NB4 (cell line): ENCODE data around the gene CSNK1D.

Source experiments
- DNase-seq: peaks from one replicate; pipeline ENCODE4 v3.0.0; 2010; ENCODE audit warnings: low read depth
- H3K4me3 ChIP-seq: one replicate; pipeline ENCODE4 v1.5.1; 2011; ENCODE audit warnings: mild to moderate bottlenecking, low read depth, low read length, moderate library complexity
- MYC ChIP-seq: IDR thresholded peaks from 2 replicates; pipeline ENCODE4 v1.6.1; 2011; ENCODE audit warnings: low read depth, low read length
- POLR2A ChIP-seq: IDR thresholded peaks from 2 replicates; pipeline ENCODE4 v1.6.1; 2011; ENCODE audit warnings: mild to moderate bottlenecking; ENCODE audit not compliant: insufficient read length; ENCODE audit errors: extremely low read depth
- TF ChIP-seq, protein P1 (sequence below): IDR thresholded peaks from one replicate; pipeline ENCODE4 v1.5.1; 2012; ENCODE audit warnings: low read depth, low read length
- TF ChIP-seq, protein P2 (sequence below): IDR thresholded peaks from 2 replicates; pipeline ENCODE4 v1.6.1; 2011; ENCODE audit warnings: low read depth, low read length

CSNK1D gene

DNA sequence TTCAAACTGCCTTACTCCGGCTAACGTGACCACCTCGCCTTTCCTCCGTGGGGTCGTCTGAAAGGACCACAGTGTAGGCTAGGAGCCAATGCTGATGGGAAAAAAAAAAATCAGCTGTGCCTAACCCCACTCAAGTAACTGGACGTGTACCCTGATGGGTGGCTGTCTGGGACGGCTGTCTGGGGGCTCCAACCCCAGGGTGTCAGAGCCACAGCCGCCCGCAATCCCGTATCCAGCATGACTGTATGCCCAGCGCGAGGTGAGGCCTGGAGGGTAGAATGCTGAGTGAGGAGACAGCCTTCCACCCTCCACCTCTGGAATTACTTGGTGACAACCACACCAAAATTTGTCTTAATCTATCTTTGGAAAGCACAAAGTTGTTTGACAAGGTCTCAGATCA lies 2.8 kb downstream of the CSNK1D start:
- no peak for DNase-seq
- TF ChIP-seq POLR2A, result no peak
- TF ChIP-seq, protein P1, sequence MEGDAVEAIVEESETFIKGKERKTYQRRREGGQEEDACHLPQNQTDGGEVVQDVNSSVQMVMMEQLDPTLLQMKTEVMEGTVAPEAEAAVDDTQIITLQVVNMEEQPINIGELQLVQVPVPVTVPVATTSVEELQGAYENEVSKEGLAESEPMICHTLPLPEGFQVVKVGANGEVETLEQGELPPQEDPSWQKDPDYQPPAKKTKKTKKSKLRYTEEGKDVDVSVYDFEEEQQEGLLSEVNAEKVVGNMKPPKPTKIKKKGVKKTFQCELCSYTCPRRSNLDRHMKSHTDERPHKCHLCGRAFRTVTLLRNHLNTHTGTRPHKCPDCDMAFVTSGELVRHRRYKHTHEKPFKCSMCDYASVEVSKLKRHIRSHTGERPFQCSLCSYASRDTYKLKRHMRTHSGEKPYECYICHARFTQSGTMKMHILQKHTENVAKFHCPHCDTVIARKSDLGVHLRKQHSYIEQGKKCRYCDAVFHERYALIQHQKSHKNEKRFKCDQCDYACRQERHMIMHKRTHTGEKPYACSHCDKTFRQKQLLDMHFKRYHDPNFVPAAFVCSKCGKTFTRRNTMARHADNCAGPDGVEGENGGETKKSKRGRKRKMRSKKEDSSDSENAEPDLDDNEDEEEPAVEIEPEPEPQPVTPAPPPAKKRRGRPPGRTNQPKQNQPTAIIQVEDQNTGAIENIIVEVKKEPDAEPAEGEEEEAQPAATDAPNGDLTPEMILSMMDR, result no peak
- TF ChIP-seq, protein P2, sequence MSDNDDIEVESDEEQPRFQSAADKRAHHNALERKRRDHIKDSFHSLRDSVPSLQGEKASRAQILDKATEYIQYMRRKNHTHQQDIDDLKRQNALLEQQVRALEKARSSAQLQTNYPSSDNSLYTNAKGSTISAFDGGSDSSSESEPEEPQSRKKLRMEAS, result no peak
- TF ChIP-seq MYC, result no peak
- no peak overlapping the region for H3K4me3 ChIP-seq

DNA sequence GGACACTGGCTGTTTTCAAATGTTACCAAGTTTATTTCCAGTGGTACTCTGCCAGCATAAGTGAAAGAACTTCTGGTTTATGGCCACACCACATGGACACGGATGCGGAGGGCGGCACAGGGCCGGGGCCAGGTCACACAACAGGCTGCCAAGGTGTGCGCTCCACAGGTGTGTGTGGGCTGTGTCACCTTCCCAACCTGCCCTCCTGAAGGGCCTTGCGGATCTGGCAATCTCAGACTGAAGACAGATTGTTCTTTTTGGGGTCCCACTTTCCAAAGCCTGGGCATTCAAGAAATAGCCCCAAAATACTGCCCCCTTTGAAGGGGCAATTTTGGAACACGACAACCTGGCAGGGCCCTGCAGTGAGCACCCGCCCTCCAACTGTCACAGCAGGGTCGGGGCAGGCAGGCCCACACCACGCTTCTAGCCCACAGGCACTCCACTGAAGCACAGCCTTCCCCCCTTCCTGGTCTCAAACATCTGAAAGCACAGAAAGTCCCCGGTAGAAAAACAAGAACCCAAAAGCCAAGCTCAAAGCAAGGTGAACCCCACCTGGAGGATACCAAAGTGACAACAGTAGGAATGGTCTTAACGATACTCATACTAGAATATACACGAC lies 3.5 kb downstream of the CSNK1D start:
- no peak overlapping the region for H3K4me3 ChIP-seq
- no peak for DNase-seq

DNA sequence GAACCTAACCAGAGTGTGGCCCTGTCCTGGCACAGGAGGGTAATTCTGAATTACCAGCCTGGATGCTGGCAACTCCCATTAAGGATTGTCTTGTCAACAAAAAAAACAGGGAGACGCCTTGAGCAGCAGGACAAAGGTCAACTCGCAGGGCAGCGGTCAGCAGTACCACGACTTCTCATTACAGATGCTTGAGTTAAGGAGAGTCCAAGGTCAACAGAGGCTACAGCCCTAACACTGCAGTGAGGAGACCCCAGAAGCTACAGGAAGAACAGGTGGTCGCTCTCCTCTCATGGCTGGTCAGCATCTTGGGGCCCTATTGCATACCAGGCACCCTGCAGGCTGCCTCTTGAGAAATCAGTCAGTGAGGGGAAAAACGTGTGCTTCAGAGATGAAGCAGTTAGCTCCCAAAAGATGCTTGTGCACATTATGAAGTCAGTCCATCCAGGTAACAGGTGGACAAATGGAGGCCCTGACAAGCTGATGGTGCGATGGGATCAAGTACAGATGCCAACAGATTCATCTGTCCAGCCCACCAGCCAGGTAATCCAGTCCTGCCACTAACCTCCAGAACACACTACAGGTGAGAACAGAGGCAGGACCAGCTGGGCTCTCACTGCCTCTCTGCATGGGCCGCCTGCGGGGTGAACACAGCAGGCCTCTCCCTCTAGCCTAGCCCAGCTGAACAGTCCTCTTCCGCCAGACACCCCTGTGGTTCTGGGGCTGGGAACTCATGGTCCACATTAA lies 4.2 kb downstream of the CSNK1D start:
- H3K4me3 ChIP-seq, result no peak overlapping the region
- no peak for TF ChIP-seq MYC
- TF ChIP-seq, protein P2, result no peak
- TF ChIP-seq, protein P1, result no peak
- DNase-seq, result no peak

More for the DNA sequence above, 3.5 kb downstream of the CSNK1D start:
- TF ChIP-seq POLR2A, result no peak

DNA sequence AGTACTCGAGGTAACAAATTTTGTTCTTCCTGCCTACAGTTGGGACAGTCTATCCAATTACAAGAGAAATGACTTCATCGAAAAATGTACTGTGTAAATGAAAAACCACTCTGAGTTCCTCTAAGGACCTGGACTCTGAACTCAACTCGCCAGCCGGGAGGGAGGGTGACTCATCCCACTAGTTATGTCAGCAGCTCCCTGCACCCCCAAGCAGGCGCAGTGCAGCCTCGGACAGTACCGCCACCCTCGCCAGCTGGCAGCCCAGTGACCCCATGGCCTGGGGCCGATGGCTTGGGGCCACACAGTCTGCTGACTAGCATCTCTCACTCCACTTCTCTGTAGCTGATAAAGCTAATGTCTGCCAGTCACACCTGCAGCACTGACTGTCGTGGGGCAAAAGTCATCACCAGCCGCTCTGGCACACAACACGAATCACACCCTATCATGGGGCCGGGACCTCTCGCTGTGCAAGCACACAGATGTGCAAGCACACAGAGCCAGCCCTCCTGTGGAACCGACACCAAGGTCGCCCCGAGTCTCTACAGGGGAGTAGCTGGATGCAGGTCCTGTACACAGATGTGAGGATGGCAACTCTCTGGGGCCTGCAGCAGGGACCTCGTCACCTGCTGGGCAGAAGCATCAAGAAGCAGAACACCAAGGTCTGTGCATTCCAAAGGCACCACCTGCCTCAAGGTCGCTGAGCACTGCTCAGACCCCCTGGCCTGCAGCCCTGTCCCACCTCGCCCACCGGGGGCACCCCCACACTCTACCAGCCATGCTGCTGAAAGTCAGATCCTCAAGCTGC lies 5.7 kb downstream of the CSNK1D start:
- peak; percentile 78 for DNase-seq
- TF ChIP-seq POLR2A (no peak), MYC (no peak)
- TF ChIP-seq, protein P2, result no peak
- TF ChIP-seq, protein P1, result no peak

DNA sequence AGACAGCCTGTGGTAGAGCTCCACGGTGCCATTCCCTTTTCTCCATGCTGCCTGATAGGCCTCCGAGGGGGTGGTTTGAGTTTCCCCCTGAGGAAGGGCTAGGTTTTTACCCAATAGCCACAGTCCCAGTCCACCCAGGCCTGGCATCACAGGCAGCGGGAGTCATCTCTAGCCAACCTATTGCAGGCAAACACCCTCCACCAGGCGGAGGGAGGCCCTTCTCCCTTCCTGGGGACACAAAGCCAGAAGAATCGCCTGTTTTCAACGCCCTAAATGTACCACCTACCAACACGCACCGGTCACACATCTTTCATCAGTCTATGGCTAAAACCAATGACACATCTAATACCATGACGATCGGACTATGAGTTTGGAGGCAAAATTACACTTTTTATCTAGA lies 7.4 kb downstream of the CSNK1D start:
- H3K4me3 ChIP-seq, result no peak overlapping the region
- no peak for DNase-seq
- TF ChIP-seq, protein P2, result no peak
- no peak for TF ChIP-seq POLR2A
- no peak for TF ChIP-seq MYC
- TF ChIP-seq, protein P1, result no peak

More for the DNA sequence above, 5.7 kb downstream of the CSNK1D start:
- no peak overlapping the region for H3K4me3 ChIP-seq

DNA sequence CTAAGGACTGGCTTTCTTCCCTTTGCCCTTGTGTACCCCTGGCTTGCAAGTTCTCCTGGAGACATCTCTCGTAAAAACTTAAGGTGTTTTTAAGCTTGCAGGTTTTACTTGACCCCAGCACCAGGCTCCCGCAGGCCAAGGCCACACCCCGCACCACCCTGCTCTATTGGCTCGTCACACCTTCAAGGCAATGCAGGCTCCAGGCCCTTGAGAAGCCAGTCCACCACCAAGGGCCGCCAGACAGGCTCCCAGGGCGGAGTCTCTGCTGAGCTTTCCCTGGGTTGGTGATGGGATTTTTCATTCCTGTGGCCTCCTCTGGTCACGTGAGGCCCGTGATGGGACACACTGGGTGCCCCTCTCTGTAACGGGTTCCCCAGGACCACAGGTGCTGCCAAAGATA lies 9.9 kb downstream of the CSNK1D start:
- no peak for TF ChIP-seq MYC
- TF ChIP-seq, protein P2, result no peak
- H3K4me3 ChIP-seq, result no peak overlapping the region
- no peak for DNase-seq
